Keratinocyte (primary cell): ENCODE data around the gene ZNF362. TPM values are rescaled to one million over a fixed set of nuclear protein-coding genes. Genes with fewer than 3 reads are reported as not detected.

ENCODE experiments used
- DNase-seq: peaks from one replicate; pipeline ENCODE4 v3.0.0-alpha.2; 2011; ENCODE audit warnings: low read depth, missing footprints, low spot score
- FAIRE-seq: peaks from 2 replicates; lab custom pipeline; 2011; peaks lifted over from hg19 to GRCh38; lab: Jason Lieb, UNC
- H2AFZ ChIP-seq: 2 replicates; pipeline ENCODE4 v1.6.0; 2012; ENCODE audit warnings: low read length, control low read depth, inconsistent platforms; ENCODE audit not compliant: control insufficient read depth
- H3K27ac ChIP-seq: 2 replicates; pipeline ENCODE4 v1.5.1; 2011; ENCODE audit warnings: low read length; ENCODE audit not compliant: control insufficient read depth, insufficient read depth
- H3K27me3 ChIP-seq: 3 replicates; pipeline ENCODE4 v1.6.0; 2011; ENCODE audit warnings: low read length; ENCODE audit not compliant: control insufficient read depth, insufficient read depth; ENCODE audit errors: extremely low read depth
- H3K36me3 ChIP-seq, 2 experiments: 2 replicates in 1 of 2; 3 replicates in 1 of 2; pipeline ENCODE4 v1.5.1; 2011; ENCODE audit warnings: low read length in 2 of 2, mild to moderate bottlenecking in 1 of 2; ENCODE audit not compliant: control insufficient read depth in 2 of 2, insufficient read depth in 2 of 2; ENCODE audit errors: extremely low read depth in 1 of 2
- H3K4me1 ChIP-seq: 3 replicates; pipeline ENCODE4 v1.5.1; 2011; ENCODE audit warnings: low read length; ENCODE audit not compliant: control insufficient read depth, insufficient read depth; ENCODE audit errors: extremely low read depth
- H3K4me2 ChIP-seq: 3 replicates; pipeline ENCODE4 v1.6.0; 2011; ENCODE audit warnings: low read depth, low read length; ENCODE audit not compliant: control insufficient read depth, insufficient read depth; ENCODE audit errors: extremely low read depth
- H3K4me3 ChIP-seq, 3 experiments: fragments of 200-600 bp in 1 of 3; sonication (generic) in 1 of 3; 2 replicates in 2 of 3; 3 replicates in 1 of 3; pipeline ENCODE4 v1.5.1; 2011 to 2016; ENCODE audit warnings: low read length in 3 of 3, mild to moderate bottlenecking in 3 of 3, control low read depth in 2 of 3, inconsistent platforms in 1 of 3, low read depth in 1 of 3, mixed read lengths in 1 of 3, mixed run types in 1 of 3, moderate library complexity in 1 of 3; ENCODE audit not compliant: control insufficient read depth in 2 of 3, insufficient read depth in 2 of 3; ENCODE audit errors: extremely low read depth in 1 of 3
- H3K79me2 ChIP-seq: 2 replicates; pipeline ENCODE4 v1.6.0; 2012; ENCODE audit warnings: low read length; ENCODE audit not compliant: control insufficient read depth, insufficient read depth
- H3K9ac ChIP-seq: 3 replicates; pipeline ENCODE4 v1.6.0; 2011; ENCODE audit warnings: low read length; ENCODE audit not compliant: control insufficient read depth, insufficient read depth; ENCODE audit errors: extremely low read depth
- H3K9me1 ChIP-seq: 3 replicates; pipeline ENCODE4 v1.6.0; 2011; ENCODE audit warnings: low read length; ENCODE audit not compliant: control insufficient read depth, insufficient read depth; ENCODE audit errors: extremely low read depth
- H3K9me3 ChIP-seq: 2 replicates; pipeline ENCODE4 v1.5.1; 2012; ENCODE audit warnings: low read depth, low read length; ENCODE audit not compliant: control insufficient read depth
- H4K20me1 ChIP-seq: 3 replicates; pipeline ENCODE4 v1.6.0; 2011; ENCODE audit warnings: low read length; ENCODE audit not compliant: control insufficient read depth, insufficient read depth; ENCODE audit errors: extremely low read depth
- CTCF ChIP-seq, 3 experiments: IDR thresholded peaks in 1 of 3; conservative IDR thresholded peaks in 1 of 3; optimal IDR thresholded peaks in 1 of 3; 2 replicates in 2 of 3; 3 replicates in 1 of 3; pipeline versions ENCODE3 to v1.5.1; 2011; ENCODE audit warnings: low read length in 3 of 3, mild to moderate bottlenecking in 3 of 3, moderate library complexity in 2 of 3, control low read depth in 1 of 3, inconsistent platforms in 1 of 3; ENCODE audit not compliant: insufficient read depth in 2 of 3; ENCODE audit errors: extremely low read depth in 1 of 3
- EZH2 ChIP-seq: IDR thresholded peaks from one replicate; pipeline ENCODE4 v1.6.1; 2012; ENCODE audit warnings: inconsistent platforms, mild to moderate bottlenecking, low read length, moderate library complexity
- dilution Hi-C: fragments of 300-500 bp; cut with MboI; formaldehyde crosslinking; loops from one replicate; pipeline ENCODE4 v1.7.0; 2020; ENCODE audit warnings: low sequenced_read_pairs; ENCODE audit not compliant: extremely low pct_ligation_motif_present
- polyA plus RNA-seq, 5 experiments: library from polyadenylated mRNA; depleted of rRNA in 3 of 5; stranded (reverse) in 3 of 5; stranded (forward) in 1 of 5; unstranded in 1 of 5; fragments of >200 nt; gene quantifications; 1 replicate in 1 of 5; 2 replicates in 3 of 5; 3 replicates in 1 of 5; pipeline versions ENCODE4 v1.2.1 to v1.2.3, GENCODE V29; 2011 to 2012; ENCODE audit warnings: missing spikeins in 2 of 5, low read depth in 1 of 5, low replicate concordance in 1 of 5

The ZNF362 gene
- polyA plus RNA-seq, 1 donor (not counting 4 experiments of a cell fraction or from before 2014, with no cell fraction given) = 2.2 TPM

GRCh38 chr1:33292726-33293340 lies 36.5 kb downstream of the ZNF362 start:
- dilution Hi-C loops = no loop called here
- H3K4me2 ChIP-seq = no peak overlapping the region
- no peak overlapping the region for H3K9ac ChIP-seq
- DNase-seq (no peak), FAIRE-seq (no peak)
- H4K20me1 ChIP-seq = no peaks in the 10 kb centered on the region
- H3K27ac ChIP-seq = no peak overlapping the region
- no peak overlapping the region for H3K4me3 ChIP-seq
- H2AFZ ChIP-seq = no peak overlapping the region
- TF ChIP-seq CTCF (optimal IDR thresholded peaks at IDR 0.05 in 1 of 3, IDR thresholded peaks at IDR 0.05 in 1 of 3, conservative IDR thresholded peaks at IDR 0.05 in 1 of 3; ENCODE audit: extremely low read depth in 1 of 3, insufficient read depth in 2 of 3, low read length in 3 of 3) (no peak), EZH2 (no peak)
- H3K4me1 ChIP-seq = peaks cover 3% of the 10 kb centered on the region
- H3K9me1 ChIP-seq = no peaks in the 10 kb centered on the region
- peaks cover 2 to 4% of the 10 kb centered on the region in 2 experiments for H3K36me3 ChIP-seq
- H3K27me3 ChIP-seq = no peaks in the 10 kb centered on the region
- H3K79me2 ChIP-seq = no peaks in the 10 kb centered on the region
- H3K9me3 ChIP-seq = no peaks in the 10 kb centered on the region

- TF ChIP-seq CTCF (optimal IDR thresholded peaks at IDR 0.05 in 1 of 3, IDR thresholded peaks at IDR 0.05 in 1 of 3, conservative IDR thresholded peaks at IDR 0.05 in 1 of 3; ENCODE audit: extremely low read depth in 1 of 3, insufficient read depth in 2 of 3, low read length in 3 of 3) = no peak
- TF ChIP-seq EZH2 = no peak
- Histone ChIP-seq H2AFZ (no peak overlapping the region), H3K4me3 (no peak overlapping the region), H3K9me3 (no peaks in the 10 kb centered on the region), H3K4me2 (no peak overlapping the region), H3K9me1 (no peaks in the 10 kb centered on the region), H3K36me3 (peaks cover 2 to 4% of the 10 kb centered on the region in 2 experiments), H3K9ac (no peak overlapping the region), H4K20me1 (no peaks in the 10 kb centered on the region), H3K4me1 (peaks cover 3% of the 10 kb centered on the region), H3K79me2 (no peaks in the 10 kb centered on the region), H3K27me3 (no peaks in the 10 kb centered on the region), H3K27ac (no peak overlapping the region)
- dilution Hi-C loops = no loop called here
- DNase-seq = no peak
- FAIRE-seq = no peak
Measured at GRCh38 chr1:33294071-33295010, 38.0 kb downstream of the ZNF362 start.
